SW480 (cell line): ENCODE data around the gene FOXP1.

Source experiments
- DNase-seq: peaks from one replicate; pipeline ENCODE4 v3.0.0-alpha.2; 2016; ENCODE audit warnings: low spot score

Gene FOXP1

GRCh38 chr3:71307991-71308697 lies 275.4 kb downstream of the FOXP1 start:
- DNase-seq = no peak

- DNase-seq = no peak
Observed at GRCh38 chr3:71305231-71306206, 278.0 kb downstream of the FOXP1 start.

- DNase-seq = no peak
Observed at GRCh38 chr3:71304684-71305083, 278.8 kb downstream of the FOXP1 start.

GRCh38 chr3:71304247-71304646 lies 279.3 kb downstream of the FOXP1 start:
- DNase-seq = no peak

- DNase-seq = no peak
Observed at GRCh38 chr3:71303627-71304200, 279.8 kb downstream of the FOXP1 start.

- DNase-seq = no peak
Observed at GRCh38 chr3:71302604-71303003, 280.9 kb downstream of the FOXP1 start.

GRCh38 chr3:71300951-71301393 lies 282.6 kb downstream of the FOXP1 start:
- no peak for DNase-seq

- no peak for DNase-seq
Observed at GRCh38 chr3:71299160-71299559, 284.4 kb downstream of the FOXP1 start.

GRCh38 chr3:71294919-71295318 lies 288.6 kb downstream of the FOXP1 start:
- no peak for DNase-seq

GRCh38 chr3:71290301-71290700 lies 293.2 kb downstream of the FOXP1 start:
- DNase-seq = no peak

GRCh38 chr3:71288269-71288930 lies 295.1 kb downstream of the FOXP1 start:
- no peak for DNase-seq

GRCh38 chr3:71285086-71285485 lies 298.4 kb downstream of the FOXP1 start:
- DNase-seq = no peak

- DNase-seq = no peak
Observed at GRCh38 chr3:71282976-71283375, 300.6 kb downstream of the FOXP1 start.

GRCh38 chr3:71281280-71281679 lies 302.2 kb downstream of the FOXP1 start:
- no peak for DNase-seq

GRCh38 chr3:71277341-71277740 lies 306.2 kb downstream of the FOXP1 start:
- DNase-seq = no peak

GRCh38 chr3:71276531-71276930 lies 307.0 kb downstream of the FOXP1 start:
- DNase-seq = no peak

GRCh38 chr3:71273453-71273852 lies 310.1 kb downstream of the FOXP1 start:
- DNase-seq = no peak

GRCh38 chr3:71271596-71271995 lies 311.9 kb downstream of the FOXP1 start:
- no peak for DNase-seq

GRCh38 chr3:71269906-71270305 lies 313.6 kb downstream of the FOXP1 start:
- DNase-seq = no peak

- no peak for DNase-seq
Observed at GRCh38 chr3:71268462-71268999, 315.0 kb downstream of the FOXP1 start.

GRCh38 chr3:71266875-71267274 lies 316.7 kb downstream of the FOXP1 start:
- DNase-seq = no peak

- DNase-seq = no peak
Observed at GRCh38 chr3:71265365-71265915, 318.1 kb downstream of the FOXP1 start.
